Ammon's horn (tissue), 1 donor: ENCODE measurements around the gene ZFP90.
"Not testable (repeated sequence)": the region's sequence is repeated elsewhere in the genome, so short reads cannot be mapped to it uniquely, and the experiment has no call there.

ENCODE experiments used
- DNase-seq: peaks from one replicate; pipeline ENCODE4 v3.0.0-alpha.2; 2016; ENCODE audit warnings: low spot score

ZFP90 gene

DNA sequence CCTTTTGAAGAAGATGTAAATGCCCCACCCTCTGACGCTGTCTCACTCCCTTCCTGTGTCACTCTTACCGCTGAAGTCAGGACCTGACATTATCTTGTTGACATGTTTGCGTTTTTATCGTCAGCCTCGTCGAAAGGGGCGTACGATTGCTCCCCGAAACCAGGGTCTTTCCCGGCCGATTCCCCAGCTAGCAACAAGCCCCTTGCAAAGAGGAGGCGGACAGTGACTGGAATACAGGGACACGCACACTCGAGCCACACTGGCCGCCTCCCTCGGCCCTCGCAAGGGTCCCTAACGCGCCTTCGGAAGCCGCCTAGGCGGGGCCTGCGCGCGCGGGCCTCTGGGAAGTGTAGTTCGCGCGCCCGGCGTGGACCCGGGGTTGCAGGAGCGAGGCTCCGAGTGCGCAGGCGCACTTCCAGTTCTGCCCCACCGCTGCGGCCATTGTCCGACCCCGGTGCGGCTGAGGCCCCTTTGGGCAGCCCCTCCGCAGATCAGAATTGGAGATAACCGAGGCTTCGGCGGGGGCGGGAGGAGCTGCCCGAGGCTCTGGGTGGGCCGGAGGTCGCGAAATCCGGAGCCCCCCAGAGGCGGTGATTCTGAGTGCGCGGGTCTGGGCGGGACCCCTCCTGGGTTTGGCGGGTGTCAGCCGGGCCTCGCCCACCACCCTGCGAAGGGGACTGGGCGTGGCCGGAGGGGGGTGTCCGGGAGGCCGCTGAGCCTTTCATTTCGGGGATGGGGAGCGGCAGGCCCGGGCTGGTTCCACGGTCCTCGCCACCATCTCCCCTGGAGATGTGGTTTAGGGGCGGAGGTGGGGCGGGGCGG is at the start of gene ZFP90:
Gene ZFP90, plus strand, starts transcription at position 412 of the 822 bp plus-strand sequence. CDS start 502 bp downstream, outside the sequence.
- peak; percentile 88 for DNase-seq

GRCh38 chr16:68490358-68490757 is 48.7 kb upstream of the ZFP90 start:
- no peak for DNase-seq

- no peak for DNase-seq
These were observed 48.1 kb upstream of the ZFP90 start for GRCh38 chr16:68490829-68491575.

DNA sequence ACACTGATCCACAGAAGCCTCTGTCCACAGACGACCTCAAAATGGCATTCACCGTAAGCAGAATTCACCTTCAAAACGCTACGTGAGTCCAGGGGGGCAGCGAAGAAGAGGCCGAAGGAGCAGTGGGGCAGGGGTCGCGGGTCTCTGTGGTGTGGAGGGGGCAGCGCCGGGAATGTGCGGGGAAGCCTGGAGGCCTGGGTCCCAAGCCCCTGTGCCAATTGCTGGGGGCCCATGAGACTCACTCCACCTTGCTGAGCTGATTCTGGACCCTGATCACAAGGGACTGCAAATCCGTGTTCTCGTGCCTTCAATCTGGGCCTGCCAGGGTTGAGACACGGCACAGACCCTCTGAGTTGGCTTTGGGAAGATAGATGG is 47.5 kb upstream of the ZFP90 start:
- DNase-seq: no peak

DNA sequence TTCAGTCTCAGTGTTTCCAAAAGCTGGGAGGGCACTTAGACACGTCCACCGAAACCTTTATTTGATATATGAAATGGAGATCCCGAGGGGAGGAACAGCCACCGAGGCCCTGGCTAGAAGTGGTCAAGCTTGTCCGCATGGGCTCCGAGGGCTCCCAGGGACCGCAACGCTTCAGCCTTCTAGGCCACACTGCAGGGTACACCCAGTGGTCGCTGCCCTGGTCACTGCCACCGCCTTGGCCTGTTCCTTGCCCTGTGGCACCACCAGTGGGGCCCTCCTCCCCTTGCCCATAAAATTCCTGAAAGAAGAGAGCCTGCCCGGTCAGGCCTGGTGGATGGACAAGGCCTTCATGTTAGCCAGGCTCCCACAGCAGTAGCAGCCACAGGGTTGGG is 46.9 kb upstream of the ZFP90 start:
- no peak for DNase-seq

- no peak for DNase-seq
These were observed 46.3 kb upstream of the ZFP90 start for GRCh38 chr16:68492543-68493411.

DNA sequence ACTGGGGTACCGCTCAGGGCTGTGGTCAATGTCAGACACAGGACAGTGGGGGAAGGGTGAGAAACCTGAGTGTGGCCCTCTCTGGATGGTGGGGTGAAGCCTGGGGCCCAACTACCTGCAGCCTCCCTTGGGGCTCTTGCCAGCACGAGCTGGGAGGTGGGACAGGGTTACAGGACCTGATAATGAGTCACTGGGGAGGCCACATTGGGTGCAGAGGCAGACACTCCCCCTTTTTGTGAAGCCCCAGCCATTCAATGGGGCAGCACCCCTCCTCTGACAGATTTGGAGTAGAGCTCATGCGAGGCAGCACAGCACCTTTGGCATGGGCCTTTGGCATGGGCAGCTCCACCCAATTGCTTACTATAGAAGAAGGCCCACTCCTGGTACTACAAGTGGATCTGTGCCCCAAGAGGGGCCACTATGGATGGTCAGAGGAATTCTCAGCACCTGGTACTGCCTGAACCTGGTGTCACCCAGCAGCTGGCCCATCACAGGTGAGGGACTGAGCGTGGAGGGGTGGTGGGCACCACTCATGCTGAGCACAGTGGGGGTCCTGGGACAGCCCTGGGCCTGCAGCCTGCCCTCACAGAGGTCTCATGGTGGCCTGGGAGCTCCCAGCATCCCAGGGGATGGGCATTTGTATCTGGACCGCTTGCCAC is 45.5 kb upstream of the ZFP90 start:
- DNase-seq: no peak

DNA sequence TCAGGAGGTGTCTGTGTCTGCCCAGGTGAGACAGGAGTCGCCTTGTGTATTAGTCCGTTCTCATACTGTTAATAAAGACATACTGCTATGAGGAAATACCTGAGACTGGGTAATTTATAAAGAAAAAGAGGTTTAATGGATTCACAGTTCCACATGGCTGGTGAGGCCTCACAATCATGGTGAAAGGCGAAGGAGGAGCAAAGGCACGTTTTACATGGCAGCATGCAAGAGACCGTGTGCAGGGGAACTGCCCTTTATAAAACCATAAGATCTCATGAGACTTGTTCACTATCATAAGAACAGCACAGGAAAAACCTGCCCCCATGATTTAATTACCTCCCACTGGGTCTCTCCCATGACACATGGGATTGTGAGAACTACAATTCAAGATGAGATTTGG is 44.8 kb upstream of the ZFP90 start:
- DNase-seq: not testable (repeated sequence)

- no peak for DNase-seq
These were observed 42.4 kb upstream of the ZFP90 start for GRCh38 chr16:68496689-68497088.

DNA sequence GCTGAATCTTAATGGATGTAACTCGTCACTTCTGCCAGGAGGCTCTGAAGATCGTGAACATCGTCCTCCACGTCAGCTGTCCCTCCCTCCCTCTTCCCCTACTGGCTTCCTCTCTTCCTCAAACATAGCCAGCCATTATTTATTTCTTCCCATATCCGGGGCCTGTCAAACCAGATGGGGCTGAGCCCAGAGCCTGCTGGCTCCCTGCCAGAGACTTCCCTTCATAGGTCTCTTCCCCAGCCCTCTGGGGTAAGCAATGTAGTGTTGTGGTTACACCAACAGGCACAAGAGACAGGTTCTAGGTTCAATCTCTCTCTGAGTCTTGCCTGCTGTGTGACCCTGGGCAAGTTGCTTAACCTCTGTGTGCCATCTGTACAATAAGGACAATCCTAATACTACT is 40.1 kb upstream of the ZFP90 start:
- DNase-seq: no peak

DNA sequence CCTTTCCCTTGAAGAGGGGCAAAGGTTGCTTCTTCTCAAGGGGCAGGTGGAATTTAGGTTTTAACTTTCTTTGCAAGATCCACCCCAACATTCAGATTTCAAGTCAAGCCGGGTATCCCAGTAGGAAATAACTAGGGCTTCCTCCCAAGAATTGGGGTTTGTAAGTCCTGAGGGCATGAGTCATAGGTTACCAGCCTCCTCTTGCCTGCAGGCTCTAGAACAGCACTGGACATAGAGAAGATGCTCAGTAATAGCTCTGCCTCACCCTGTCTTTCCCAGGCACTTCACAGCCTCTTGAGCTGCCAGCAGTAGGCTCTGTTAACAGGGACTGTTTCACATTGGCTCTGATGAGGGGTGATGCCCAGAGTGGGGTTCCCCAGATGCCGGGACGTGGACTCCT is 35.8 kb upstream of the ZFP90 start:
- DNase-seq: no peak

DNA sequence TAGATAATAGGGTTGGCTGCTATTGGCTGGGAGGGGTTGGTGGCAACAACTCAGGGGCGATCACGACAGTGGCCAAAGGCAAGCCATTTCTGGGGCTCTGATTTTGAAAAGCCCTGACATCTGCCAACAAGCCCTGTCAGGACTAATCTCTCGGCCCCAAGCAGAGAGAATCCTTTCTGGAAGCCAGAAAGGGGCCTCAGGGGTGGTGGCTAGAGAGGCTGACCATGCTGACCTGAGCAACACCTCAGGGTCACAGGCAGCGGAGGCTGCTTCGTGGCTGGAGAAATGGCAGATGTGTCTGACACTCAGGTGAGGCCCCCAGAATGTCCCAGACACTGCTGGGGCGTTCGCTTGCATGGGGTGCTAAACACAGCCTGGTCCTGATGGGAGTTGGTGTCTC is 35.0 kb upstream of the ZFP90 start:
- DNase-seq: no peak

GRCh38 chr16:68506331-68507053 is 32.6 kb upstream of the ZFP90 start:
- DNase-seq: no peak

GRCh38 chr16:68508013-68508412 is 31.1 kb upstream of the ZFP90 start:
- DNase-seq: no peak

- DNase-seq: no peak
These were observed 30.4 kb upstream of the ZFP90 start for GRCh38 chr16:68508641-68509240.

DNA sequence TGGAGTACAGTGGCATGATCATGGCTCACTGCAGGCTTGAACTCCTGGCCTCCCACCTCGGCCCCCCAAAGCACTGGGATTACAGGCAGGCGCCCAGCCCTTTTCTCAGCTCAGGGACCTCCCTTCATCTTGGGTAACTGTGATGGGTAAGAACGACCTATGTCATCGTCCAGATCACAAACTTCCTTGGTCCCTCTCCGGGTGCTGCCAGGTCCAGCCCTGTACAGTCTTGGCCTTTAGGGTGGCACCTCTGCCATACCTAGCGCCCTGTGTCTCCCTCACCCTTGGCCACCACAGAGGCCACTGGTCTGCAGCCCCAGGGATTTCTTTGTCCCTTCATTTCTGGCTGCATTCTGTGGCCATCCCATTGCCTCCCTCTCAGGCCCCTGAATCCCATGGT is 29.7 kb upstream of the ZFP90 start:
- no peak for DNase-seq

DNA sequence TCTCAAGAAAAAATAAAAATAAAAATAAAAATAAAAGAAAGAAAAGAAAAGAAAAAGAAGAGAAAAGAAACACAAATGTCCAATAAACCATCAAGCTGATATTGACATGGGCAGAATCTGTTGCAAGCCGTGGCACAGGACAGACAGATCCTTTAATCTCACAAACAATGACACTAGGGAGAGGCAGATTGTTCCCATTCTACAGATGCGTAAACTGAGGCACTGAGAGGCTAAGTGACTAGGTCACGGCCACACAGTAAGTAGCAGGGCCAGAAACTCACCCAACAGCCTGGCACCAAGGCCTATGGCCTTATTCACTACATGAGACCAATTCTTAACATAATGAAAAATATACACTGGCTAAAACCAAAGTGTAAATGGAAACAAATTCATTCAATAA is 28.3 kb upstream of the ZFP90 start:
- no peak for DNase-seq

GRCh38 chr16:68512183-68512582 is 26.9 kb upstream of the ZFP90 start:
- no peak for DNase-seq

DNA sequence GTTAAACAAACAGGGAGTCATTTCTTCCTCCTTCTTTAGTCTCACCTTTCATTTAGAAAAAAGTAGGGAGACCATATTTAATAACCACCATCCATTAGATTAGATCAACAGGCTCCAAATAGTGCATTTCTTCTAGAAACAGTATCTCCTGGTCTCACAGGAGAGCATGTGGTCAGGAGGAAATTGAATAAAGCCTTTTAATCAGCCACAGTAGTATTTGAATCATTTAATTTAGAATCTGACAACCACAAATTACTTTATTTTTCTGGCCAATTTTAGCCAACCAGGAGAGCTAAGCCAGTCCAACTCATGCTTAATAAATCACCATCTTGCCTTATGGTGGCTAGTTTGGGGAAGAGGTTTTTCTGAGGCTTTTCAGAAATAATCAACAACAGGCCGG is 26.3 kb upstream of the ZFP90 start:
- DNase-seq: no peak

GRCh38 chr16:68514511-68514910 is 24.6 kb upstream of the ZFP90 start:
- no peak for DNase-seq

GRCh38 chr16:68517606-68518166 is 21.4 kb upstream of the ZFP90 start:
- no peak for DNase-seq
